Loucy (cell line): ENCODE measurements around the gene ATAD5.
"Not testable (repeated sequence)": the region's sequence is repeated elsewhere in the genome, so short reads cannot be mapped to it uniquely, and the experiment has no call there.

Source experiments
- H2AFZ ChIP-seq: fragments of 200-600 bp; sonication (generic); 2 replicates; pipeline ENCODE4 v1.6.0; 2016; ENCODE audit warnings: antibody characterized with exemption, mild to moderate bottlenecking, low read length, moderate library complexity
- H3F3A ChIP-seq: fragments of 200-600 bp; 2 replicates; pipeline ENCODE4 v1.6.0; 2016; ENCODE audit warnings: antibody characterized with exemption, low read depth, mild to moderate bottlenecking
- H3K27me3 ChIP-seq: fragments of 200-600 bp; sonication (generic); 2 replicates; pipeline ENCODE4 v1.6.1; 2014; ENCODE audit warnings: low read length, mild to moderate bottlenecking; ENCODE audit not compliant: insufficient read depth, poor library complexity, severe bottlenecking
- H3K36me3 ChIP-seq: fragments of 200-600 bp; sonication (generic); 2 replicates; pipeline ENCODE4 v1.6.1; 2016; ENCODE audit warnings: low read length; ENCODE audit not compliant: insufficient read depth
- H3K4me1 ChIP-seq: fragments of 200-600 bp; sonication (generic); 2 replicates; pipeline ENCODE4 v1.5.1; 2014; ENCODE audit warnings: low read length, mild to moderate bottlenecking; ENCODE audit not compliant: insufficient read depth, poor library complexity, severe bottlenecking
- H3K4me2 ChIP-seq: fragments of 200-600 bp; sonication (generic); 2 replicates; pipeline ENCODE4 v1.6.0; 2014; ENCODE audit warnings: antibody characterized with exemption, low read length, low read depth, mild to moderate bottlenecking; ENCODE audit not compliant: poor library complexity, severe bottlenecking
- H3K4me3 ChIP-seq: fragments of 200-600 bp; sonication (generic); 2 replicates; pipeline ENCODE4 v1.5.1; 2014; ENCODE audit warnings: low read length, mild to moderate bottlenecking, mixed read lengths; ENCODE audit not compliant: poor library complexity, severe bottlenecking
- H3K79me2 ChIP-seq: fragments of 200-600 bp; sonication (generic); 2 replicates; pipeline ENCODE4 v1.6.1; 2014; ENCODE audit warnings: low read length; ENCODE audit not compliant: insufficient read depth
- H3K9ac ChIP-seq: fragments of 200-600 bp; sonication (generic); 2 replicates; pipeline ENCODE4 v1.6.0; 2014; ENCODE audit warnings: mild to moderate bottlenecking, low read depth, low read length, moderate library complexity; ENCODE audit not compliant: poor library complexity, severe bottlenecking
- H3K9me2 ChIP-seq: fragments of 200-600 bp; sonication (generic); replicated peaks from 2 replicates; pipeline ENCODE4 v1.6.1; 2016; ENCODE audit warnings: low read depth, low read length, mixed read lengths
- H3K9me3 ChIP-seq: fragments of 200-600 bp; sonication (generic); 2 replicates; pipeline ENCODE4 v1.6.1; 2014; ENCODE audit warnings: mild to moderate bottlenecking, antibody characterized with exemption, low read length, low read depth; ENCODE audit not compliant: insufficient read depth
- H4K20me1 ChIP-seq: fragments of 200-600 bp; sonication (generic); 2 replicates; pipeline ENCODE4 v1.6.0; 2014; ENCODE audit warnings: antibody characterized with exemption, low read length, mild to moderate bottlenecking; ENCODE audit not compliant: insufficient read depth, poor library complexity, severe bottlenecking
- CTCF ChIP-seq: fragments of 200-600 bp; sonication (generic); conservative IDR thresholded peaks from 2 replicates; pipeline ENCODE4 v1.5.1; 2014; ENCODE audit warnings: mild to moderate bottlenecking, antibody characterized with exemption, low read length
- EZH2phosphoT487 ChIP-seq: fragments of 200-600 bp; IDR thresholded peaks from 2 replicates; pipeline ENCODE4 v1.6.1; 2018; ENCODE audit warnings: antibody characterized with exemption, mild to moderate bottlenecking, moderate library complexity, borderline replicate concordance

The ATAD5 gene

GRCh38 chr17:30819971-30820705 is 11.6 kb upstream of the ATAD5 start:
- Histone ChIP-seq H3K4me1 (peaks cover 54% of the 10 kb centered on the region), H3K27me3 (no peaks in the 10 kb centered on the region), H3K36me3 (no peaks in the 10 kb centered on the region; the same call in 1 of the 2 replicates), H3K9me2 (no peaks in the 10 kb centered on the region), H3K4me3 (peak overlapping the region; percentile 88), H2AFZ (no peak overlapping the region), H3F3A (peaks cover 8% of the 10 kb centered on the region; the same call in 1 of the 2 replicates), H3K79me2 (peaks cover 90% of the 10 kb centered on the region), H3K9ac (peak overlapping the region; percentile 93), H3K4me2 (peak overlapping the region; percentile 92), H4K20me1 (peaks cover 24% of the 10 kb centered on the region), H3K9me3 (no peaks in the 10 kb centered on the region)
- TF ChIP-seq CTCF (no peak), EZH2phosphoT487 (no peak)

GRCh38 chr17:30821871-30822723 is 9.7 kb upstream of the ATAD5 start:
- Histone ChIP-seq H3K9me2 (no peaks in the 10 kb centered on the region), H3K4me3 (peak overlapping the region; percentile 88), H3K4me1 (peaks cover 54% of the 10 kb centered on the region), H2AFZ (no peak overlapping the region), H3F3A (peaks cover 8% of the 10 kb centered on the region; the same call in 1 of the 2 replicates), H3K36me3 (no peaks in the 10 kb centered on the region), H3K9me3 (no peaks in the 10 kb centered on the region), H3K9ac (peak overlapping the region; percentile 93), H3K79me2 (peaks cover 72% of the 10 kb centered on the region), H4K20me1 (peaks cover 24% of the 10 kb centered on the region), H3K27me3 (no peaks in the 10 kb centered on the region), H3K4me2 (peak overlapping the region; percentile 92)
- TF ChIP-seq CTCF = no peak
- TF ChIP-seq EZH2phosphoT487 = no peak

- Histone ChIP-seq H3K79me2 (peaks cover 65% of the 10 kb centered on the region), H3K4me3 (peak overlapping the region; percentile 88), H3K4me1 (peaks cover 54% of the 10 kb centered on the region), H3K9ac (peak overlapping the region; percentile 93), H3K4me2 (peak overlapping the region; percentile 92), H4K20me1 (peaks cover 24% of the 10 kb centered on the region)
- not testable (repeated sequence) for H3K27me3 ChIP-seq, H3K36me3 ChIP-seq, H2AFZ ChIP-seq, H3K9me2 ChIP-seq, H3F3A ChIP-seq, H3K9me3 ChIP-seq
Observed at GRCh38 chr17:30822919-30823318, 8.8 kb upstream of the ATAD5 start.
